Measurements from ENCODE around the gene CCDC102B.
"Not testable (repeated sequence)": the region's sequence is repeated elsewhere in the genome, so short reads cannot be mapped to it uniquely, and the experiment has no call there.

The CCDC102B gene

DNA sequence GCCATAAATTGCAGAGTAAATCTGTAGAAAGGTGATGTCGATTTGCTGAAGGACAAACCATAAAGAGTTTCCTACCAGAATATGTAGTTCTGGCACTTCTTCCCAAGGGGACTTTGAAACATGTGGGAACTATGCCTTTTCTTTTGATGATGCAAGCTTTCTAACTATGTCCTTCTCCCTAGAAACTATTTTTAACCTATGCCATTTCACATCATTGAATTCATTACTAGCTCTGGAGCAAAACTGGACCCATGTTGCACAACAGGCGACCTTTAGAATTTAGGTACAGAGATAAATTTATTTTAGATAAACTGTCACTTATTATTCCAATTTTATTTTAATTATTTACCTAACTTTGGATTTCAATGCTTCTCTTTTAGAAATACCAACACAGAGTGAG lies 186.5 kb downstream of the CCDC102B start:
- DNase-seq: no peak

DNA sequence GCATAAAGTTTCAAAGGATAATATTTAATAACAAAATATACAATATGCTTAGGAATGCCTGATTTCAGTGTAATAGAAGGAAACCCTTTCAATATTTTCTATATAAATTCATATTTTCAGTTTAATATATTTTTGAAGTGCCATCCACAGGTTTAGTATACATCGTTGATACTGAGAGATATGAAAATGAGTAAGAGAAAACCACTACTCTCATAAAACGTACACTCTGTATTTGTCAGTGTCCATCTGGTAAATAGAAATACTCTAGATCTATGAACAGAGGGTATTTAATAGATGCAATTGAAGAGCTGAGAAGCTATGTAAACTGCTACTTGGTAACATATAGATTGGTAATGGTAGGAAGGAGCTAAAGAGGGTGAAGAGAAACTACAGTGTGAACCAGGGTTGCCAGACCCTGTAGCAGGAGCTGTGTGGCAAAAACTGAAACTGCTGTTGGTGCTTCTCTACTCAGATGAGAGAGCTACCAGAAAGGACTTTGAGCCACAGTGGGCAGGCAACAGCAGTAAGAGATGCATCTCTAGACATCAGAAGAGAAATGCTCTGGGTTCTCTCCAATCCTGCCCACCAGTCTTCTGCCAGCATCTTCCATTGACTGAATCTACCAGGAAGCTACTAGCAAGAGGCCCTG lies 187.4 kb downstream of the CCDC102B start:
- DNase-seq: no peak

DNA sequence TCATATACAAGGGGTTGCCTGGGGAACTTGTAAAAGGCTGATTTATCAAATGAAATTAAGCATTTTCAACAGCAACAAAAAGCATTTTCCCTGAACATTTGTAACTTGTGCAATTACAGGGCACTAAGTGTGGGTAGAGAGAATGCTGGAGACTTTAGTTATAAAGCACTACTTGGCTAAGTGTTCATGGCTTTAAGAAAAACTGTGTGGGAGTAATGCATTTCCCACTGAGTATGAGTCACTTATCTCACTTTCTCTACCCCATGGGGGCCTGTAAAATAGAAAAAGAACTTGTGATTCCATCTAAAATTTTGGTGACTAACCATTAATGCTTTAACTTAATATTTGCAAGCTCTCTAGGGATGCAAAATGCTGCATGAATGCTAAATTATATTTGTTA lies 193.4 kb downstream of the CCDC102B start:
- no peak for DNase-seq

DNA sequence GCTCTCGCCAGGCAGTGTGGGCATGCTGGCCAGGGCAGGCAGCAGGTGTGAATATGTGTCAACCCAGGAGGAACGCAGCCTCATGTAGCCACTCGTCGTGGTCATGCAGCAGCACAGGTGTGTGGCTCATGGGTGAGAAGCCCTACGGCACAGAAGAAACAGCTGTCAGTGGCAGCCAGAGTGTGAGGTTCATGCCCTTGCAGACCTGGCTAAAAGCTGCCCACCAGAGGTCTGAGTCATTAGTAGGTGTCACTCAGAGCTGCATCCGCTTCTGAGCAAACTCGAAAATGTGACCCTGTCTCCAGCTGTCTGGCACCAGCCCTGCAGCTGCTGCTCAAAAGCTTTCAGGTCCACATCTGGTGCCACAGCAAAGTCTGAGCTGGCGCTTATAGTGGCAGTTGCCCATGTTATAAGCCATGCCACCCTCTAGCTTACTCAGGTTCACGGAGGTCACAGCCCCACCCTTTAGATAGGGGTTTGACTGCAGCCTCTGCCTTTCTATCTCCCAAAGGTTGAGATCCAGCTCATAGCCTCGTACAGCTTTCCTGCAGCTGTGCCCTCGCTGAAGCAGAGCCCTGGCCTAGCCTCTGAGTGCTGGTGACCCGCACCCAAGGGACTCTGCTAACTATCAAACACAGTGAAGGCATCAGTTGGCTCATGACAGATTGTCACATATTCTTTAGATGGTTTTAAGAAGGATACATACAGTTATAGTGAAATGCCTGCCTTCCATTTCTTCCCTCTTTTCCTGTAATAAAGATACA lies 195.0 kb downstream of the CCDC102B start:
- no peak for DNase-seq

DNA sequence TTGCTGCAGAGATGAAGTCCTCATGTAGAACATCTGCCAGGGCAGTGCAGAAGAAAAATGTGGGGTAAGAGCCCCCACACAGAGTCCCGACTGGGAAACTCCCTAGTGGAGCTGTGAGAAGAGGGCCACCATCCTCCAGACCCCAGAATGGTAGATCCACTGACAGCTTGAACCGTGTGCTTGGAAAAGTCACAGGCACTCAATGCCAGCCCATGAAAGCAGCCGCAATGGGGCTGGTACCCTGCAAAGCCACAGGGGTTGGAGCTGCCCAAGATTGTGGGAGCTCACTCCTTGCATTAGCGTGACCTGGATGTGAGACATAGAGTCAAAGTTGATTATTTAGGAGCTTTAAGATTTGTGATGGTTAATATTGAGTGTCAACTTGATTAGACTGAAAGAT lies 197.8 kb downstream of the CCDC102B start:
- no peak for DNase-seq

DNA sequence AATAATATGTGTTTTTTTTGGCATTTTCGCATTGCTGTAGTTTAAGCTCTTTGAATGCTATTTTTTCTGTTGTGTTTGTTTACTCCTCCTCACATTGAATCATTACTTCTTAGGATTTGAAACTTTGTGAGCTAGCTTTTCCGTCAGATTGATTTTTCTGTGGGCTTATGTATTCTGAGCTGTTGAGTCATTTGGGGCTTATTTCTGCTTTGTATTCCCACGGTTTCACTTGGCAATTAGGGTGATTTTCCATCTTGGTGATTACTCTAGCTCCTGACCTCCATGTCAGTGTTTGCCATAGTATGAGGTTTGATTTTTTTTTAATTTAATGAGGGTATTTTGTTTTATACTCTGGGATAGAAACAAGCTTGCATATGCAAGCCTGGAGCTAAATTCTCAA lies 200.0 kb downstream of the CCDC102B start:
- no peak for DNase-seq

DNA sequence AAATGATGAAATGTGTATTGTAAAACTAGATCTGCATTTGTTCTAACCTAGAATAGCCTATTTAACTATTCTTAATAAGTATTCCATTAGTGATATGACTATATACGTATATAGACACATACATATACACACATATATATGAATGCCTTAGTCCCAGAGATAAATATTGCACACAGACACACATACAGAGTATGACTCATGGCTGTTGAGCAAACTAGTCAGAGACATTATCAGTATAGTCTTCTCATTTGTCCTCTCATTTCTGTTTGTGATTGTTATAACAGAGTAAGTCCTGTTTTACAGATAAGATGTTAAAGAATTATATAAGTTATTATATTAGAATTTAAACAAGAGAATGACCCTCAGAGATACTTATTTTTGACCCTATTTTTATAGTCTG lies 202.5 kb downstream of the CCDC102B start:
- DNase-seq: no peak

DNA sequence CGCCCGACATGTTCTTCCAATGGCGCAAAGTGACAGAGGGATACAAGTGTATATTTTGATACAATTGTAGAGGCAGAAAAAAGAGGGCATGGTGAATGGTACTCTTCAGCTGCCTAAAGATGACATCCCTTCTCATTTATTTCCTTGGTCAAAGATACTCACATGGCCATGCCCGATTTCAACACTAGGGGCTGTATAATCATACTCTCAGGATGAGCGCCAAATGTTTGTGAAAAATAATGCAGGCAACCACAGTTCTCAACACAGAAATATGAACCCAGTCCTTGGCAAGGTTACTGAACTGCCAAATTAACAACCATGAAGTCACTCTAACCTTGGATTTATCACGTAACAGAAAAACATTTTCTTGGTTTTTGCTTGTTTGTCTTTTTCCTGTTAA lies 204.4 kb downstream of the CCDC102B start:
- DNase-seq: no peak

DNA sequence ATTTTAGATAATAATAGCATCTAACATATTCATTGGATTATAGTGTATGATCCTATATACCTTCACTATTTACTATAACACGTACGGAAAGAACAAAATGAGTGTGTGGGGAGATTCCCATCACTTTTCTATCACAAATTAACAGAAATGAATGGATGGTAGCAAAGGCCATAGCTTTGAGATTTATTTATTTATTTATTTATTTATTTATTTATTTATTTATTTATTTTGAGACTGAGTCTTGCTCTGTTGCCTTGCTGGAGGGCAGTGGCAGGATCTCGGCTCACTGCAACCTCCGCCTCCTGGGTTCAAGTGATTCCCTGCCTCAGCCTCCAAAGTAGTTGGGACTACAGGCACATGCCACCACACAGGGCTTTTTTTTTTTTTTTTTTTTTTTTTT lies 208.3 kb downstream of the CCDC102B start:
- DNase-seq: not testable (repeated sequence)

DNA sequence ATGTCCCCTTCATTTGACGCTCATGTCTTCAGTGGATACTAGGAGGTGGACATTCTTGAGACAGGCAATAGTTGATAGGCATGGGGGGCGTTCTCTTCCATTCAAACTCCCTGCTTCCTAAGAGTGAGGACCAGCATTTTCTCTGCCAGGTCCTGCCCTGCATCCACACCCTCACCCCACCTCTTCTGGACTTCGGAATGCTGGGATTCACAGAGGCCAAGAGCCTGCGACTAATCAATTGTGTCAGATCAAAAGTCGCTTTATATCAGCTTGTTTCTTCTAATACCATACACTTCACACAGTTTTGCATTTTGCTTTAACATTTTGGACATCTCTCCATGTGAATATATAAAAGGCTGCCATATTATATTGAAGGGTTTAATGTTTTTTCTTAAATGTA lies 210.7 kb downstream of the CCDC102B start:
- no peak for DNase-seq

DNA sequence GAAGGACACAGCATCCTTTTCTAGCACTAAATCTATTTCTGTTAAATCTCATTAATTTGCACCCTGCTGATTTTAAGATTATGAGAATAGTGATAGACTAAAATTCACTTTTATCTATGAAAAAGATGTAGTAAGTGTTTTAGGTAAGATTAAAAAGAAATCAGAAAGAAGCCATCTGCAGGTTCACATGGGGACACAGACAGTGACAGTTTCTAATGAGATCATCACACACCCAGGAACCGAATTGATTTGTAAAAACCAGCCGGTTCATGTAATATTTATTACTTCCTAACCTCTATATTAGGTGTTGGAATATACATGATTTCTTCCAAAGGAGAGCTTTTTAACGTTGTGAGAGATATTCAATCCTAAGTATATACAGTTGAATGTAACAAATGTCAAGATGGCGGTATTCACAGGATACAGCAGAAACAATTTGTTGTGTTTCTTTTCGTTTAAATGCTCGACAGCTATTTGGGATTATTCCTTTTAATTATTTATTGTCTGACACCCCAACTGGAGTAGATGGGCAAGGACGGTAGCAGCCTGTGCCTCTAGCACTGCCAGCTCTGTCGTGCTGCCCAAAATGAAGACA lies 223.4 kb downstream of the CCDC102B start:
- no peak for DNase-seq

DNA sequence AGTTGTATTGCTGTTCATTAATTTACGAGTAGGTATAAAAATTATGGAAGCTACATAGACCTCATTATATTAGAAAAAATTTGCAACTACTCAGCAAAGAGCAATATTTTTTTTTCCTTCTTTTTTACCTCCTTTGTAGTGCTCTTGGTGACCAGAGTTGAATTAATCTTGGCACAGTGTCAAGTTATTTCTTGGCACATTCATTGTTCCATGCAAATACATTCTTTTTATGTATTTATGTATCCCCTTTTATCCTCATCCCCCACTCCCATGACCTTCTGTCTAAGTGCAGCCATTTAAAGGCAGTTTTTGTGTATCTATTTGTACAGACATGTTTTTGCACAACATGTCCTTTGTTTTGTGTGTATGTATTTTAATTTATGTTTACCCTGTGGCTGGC lies 224.5 kb downstream of the CCDC102B start:
- peak in 1 of 2 experiments; percentile 16 for DNase-seq

DNA sequence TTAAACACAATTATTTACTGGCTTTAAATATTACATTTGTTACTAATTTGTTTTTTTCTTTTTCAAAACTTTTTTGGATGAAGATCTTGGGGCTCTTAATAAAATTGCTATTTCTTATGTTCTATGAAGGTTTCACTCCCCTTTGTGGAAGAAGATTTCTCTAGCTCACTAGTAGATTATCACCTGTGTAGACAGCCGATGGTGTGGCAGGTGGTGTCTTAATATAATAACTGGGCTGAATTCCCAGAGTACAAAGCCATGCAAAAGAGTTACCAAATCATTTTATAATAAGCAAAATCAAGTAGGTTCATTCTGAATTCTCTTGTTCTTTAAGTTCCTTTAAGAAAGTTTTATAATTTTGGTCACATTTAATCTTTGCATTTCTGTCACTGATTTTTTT lies 233.7 kb downstream of the CCDC102B start:
- no peak for DNase-seq

DNA sequence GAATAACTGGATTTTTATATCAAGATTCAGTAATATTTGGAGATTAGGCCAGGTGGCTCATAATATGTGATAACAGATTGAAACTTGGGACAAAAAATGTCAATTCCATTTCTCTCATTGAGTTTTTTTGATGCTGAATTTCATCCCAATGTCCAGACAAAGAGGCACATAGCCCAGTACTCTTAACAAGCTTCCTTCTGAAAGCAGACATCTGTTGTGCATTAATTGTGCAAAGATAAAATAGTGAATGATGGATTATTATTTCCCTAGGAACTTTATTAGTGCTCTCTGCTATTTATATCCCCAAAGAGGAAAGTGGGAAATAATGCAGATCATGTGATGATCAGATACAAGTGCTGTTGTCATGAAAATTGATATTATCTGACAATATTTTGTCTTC lies 234.1 kb downstream of the CCDC102B start:
- DNase-seq: no peak

DNA sequence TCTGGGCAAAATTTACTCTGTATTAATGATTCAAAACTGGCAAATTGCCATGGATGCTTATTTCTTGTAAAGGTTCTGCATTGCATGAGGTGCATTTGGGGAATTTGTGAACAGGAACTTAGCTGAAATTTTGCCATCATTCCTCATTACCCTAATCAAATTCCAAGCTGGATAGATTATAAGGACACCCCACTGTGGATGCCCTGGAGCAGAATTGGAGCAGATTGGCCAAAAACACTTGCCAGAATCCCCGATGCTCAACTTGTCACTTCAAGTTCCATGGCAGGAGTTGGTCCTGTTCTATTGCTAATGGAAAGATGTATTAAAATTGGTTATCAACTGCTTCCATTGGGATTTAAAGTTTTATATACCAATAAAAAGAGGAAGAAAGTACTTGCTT lies 237.9 kb downstream of the CCDC102B start:
- DNase-seq: no peak

DNA sequence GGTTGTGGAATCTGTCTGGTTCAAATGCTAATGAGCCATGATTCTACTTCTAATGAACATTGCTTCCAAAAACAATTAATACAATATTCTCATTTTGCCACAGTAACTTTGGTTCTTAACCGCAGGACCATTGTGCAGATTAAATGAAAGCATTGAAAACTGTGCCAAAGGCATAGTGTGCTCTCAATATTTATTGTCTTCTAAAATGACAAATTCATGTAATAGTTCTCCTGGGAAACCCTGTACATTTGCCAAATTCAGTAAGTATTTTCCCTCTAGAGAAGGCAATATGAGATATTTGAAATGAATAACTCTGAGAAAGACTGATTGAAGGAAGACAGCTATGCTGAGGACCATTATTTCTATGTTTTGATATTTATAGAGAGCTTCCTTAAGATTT lies 246.3 kb downstream of the CCDC102B start:
- no peak for DNase-seq

DNA sequence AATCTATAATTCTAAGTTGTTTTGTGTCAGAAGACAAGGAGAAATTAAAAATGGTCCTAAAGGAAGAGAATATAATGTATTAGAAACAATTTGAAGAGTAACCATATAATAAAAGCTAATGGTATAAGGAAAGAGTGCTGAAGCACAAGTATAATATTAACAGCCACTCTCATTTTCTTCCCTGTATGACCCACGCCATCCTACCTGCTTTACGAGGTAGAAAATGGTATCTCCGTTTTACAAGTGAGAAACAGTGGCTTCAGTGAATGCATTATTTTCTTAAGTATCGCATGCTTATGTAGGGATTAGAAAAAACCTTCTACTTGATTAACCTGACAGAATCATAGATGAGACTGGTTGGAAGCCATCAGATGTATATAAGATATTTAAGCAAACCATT lies 266.2 kb downstream of the CCDC102B start:
- no peak for DNase-seq

DNA sequence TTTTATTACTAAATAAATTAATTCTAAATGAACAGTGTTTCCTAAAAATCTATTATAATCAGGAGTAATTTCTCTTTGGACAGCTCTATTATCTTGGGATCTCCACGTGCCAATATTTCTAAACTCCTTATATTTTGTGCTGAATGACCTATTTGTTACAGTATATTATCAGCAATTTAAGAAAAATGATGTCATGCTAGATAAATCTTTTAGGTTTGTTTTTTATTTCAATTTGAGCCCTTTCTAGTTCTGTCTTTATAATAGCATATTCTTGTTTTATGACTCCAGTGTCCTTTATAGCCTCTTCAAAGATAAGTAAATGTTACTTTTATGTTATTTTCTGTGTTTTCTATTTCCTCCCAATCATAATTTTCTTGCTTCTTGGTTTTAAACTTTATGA lies 269.2 kb downstream of the CCDC102B start:
- no peak for DNase-seq

DNA sequence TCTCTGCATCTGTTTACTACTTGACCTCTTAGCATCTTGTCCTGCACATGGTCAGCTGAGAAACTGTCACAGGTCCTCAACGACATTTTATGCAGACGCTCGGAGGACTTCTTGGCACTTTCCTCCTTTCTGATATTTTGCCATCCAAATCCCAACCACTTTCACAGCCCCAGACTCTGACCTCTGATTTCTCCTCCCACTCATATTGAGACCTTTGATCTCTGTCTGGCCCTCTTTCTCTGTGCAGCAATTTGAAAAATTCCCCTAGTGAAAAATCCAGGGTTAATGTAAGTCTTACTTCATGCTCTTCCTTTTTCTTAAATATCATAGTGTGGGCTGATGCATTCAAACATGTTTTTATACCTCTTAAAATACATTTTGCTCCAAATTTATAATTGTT lies 273.8 kb downstream of the CCDC102B start:
- DNase-seq: no peak

DNA sequence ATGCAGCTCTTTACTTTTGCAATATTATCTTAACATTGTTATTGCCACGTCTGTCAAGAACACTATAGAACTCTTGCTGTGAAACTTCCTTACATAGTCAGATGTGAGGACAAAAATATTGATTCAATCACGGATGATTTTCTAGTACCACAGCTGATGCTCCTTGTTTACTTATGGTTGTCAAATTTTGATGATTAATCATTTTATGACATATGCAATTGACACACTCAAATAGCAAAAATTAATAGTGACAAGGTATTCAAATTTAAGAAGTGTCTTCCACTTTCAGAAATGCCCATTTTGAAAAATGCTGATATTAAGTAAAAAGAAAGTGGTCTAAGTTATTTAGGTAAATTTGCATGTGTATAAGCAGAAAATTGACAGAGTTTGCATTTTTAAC lies 284.0 kb downstream of the CCDC102B start:
- no peak for DNase-seq

DNA sequence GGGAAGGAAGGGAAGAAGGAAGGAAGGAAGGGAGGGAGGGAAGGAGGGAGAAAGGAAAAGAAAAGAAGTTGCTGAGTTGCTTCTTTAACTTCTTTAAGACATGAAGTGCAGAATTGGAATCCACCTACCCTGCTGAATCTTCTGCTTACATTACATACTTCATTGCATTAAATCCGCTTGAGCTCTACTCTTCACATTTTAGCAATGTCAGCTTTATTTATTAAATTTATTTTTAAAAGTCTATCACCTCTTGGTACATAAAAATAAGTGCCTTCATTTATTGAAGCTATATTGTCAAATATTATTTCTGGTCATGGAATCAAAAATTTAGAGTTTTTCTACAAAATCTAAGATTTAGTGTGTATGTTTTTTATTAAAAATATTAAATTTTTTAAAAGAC lies 284.6 kb downstream of the CCDC102B start:
- no peak for DNase-seq

DNA sequence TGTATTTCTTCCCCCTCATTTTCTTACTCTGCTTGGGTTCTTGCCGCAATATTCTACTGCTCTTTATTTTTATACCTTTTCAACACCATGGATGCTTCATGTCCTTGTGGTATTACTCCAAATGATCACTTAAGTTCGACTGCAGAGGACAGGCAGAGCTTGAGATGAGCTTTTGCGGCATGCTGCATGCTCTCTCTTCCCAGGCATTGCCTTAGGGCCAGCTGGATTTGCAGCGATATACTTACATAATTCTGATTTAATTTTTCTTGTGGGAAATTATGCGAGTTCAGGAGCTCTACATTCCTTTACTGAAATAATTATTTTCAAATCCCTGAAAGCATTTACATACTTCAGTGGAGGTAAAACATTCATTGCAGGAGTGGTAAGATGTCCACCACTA lies 288.1 kb downstream of the CCDC102B start:
- no peak for DNase-seq

DNA sequence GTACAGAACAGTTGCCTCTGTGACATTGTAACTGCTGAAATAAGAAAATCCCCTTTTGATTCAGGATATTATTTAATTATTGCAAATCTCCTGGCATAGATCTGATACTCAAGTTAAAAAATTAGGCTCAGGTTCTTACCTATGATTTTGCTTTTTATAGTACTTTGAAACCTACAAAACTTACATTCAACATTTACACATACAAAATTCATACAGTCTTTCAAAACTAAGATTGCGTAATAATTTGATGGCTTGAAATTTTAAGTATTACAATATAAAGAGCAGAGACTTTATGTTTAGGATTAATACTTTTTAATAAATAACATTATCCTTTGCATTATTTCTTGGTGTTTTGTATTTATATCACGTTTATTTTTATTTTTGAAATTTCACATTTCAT lies 291.1 kb downstream of the CCDC102B start:
- DNase-seq: no peak

DNA sequence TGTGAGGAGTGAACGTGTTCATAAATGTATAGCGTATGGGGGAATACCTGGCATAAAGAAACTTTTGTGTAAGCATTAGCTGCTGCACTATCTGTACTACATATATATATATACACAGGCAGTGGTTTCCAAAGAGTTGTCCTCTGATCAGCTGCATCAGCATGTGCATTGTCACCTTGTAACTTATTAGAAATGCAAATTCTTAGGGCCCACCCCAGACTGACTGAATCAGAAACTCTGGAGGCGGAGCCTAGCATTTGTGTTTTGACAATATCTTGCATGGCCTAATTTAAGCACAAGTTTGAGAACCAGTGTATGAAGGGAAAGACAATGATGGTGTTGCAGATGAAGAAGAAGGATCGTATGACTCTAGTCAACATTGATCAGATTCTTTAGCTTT lies 299.5 kb downstream of the CCDC102B start:
- no peak for DNase-seq

DNA sequence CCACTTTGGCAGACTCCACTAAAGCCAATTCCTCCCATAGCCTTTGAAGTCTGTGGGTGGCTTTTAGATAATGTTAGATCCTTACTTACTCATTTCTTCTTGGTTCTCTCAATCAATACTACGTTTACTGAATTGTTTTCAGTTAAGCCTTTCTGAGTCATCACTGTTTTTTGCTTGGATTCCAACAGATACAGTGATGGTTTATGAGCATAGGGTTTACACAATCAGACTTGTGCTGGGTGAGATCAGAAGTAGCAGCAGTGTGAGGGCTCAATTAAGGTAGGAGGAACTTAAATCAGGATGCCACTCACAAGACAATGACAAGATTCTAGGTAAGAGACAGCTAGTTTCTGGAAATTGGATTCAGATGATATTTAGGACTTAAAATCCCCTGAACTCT lies 305.1 kb downstream of the CCDC102B start:
- no peak for DNase-seq
